Measurements from ENCODE around the gene GTSF1L.

GTSF1L gene

GRCh38 chr20:43755851-43756250 is 29.0 kb upstream of the GTSF1L start:
- no peak overlapping the region for H3K27ac ChIP-seq
- ChIA-PET CTCF (interaction anchor here (0.6 to 1.4 kb wide), 3 partner anchors 11 to 336 kb away, joined by 3 read pairs; no protein-coding TSS in a partner anchor), POLR2A (ENCODE audit: low non-redundant PET) (interaction anchor here (0.6 kb wide), 1 partner anchor 65 kb away, joined by 3 read pairs; no protein-coding TSS in a partner anchor)
- no peak for DNase-seq (ENCODE audit: low spot score)
- TF ChIP-seq, protein P1, sequence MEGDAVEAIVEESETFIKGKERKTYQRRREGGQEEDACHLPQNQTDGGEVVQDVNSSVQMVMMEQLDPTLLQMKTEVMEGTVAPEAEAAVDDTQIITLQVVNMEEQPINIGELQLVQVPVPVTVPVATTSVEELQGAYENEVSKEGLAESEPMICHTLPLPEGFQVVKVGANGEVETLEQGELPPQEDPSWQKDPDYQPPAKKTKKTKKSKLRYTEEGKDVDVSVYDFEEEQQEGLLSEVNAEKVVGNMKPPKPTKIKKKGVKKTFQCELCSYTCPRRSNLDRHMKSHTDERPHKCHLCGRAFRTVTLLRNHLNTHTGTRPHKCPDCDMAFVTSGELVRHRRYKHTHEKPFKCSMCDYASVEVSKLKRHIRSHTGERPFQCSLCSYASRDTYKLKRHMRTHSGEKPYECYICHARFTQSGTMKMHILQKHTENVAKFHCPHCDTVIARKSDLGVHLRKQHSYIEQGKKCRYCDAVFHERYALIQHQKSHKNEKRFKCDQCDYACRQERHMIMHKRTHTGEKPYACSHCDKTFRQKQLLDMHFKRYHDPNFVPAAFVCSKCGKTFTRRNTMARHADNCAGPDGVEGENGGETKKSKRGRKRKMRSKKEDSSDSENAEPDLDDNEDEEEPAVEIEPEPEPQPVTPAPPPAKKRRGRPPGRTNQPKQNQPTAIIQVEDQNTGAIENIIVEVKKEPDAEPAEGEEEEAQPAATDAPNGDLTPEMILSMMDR (conservative IDR thresholded peaks at IDR 0.05; ENCODE audit: low read depth): no peak

DNA sequence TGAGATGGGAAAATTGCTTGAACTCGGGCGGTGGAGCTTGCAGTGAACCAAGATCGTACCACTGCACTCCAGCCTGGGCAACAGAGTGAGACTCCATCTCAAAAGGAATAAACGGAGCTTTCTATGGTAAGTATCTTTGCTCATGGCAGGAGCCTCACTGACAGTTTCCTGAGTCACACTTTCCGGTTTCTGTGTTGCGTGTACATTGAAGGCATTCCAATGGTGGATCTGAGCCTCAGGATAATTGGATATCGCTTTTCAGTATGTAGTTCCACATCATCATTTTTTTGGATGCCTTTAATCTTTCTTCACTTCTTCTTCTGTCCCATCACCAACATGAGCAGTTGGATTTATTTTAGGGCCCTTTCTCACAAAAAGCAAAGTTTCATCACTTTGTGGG is 28.6 kb upstream of the GTSF1L start:
- CTCF ChIA-PET: interaction anchor here (0.6 to 1.4 kb wide), 4 partner anchors 11 to 337 kb away, joined by 3 read pairs; no protein-coding TSS in a partner anchor

DNA sequence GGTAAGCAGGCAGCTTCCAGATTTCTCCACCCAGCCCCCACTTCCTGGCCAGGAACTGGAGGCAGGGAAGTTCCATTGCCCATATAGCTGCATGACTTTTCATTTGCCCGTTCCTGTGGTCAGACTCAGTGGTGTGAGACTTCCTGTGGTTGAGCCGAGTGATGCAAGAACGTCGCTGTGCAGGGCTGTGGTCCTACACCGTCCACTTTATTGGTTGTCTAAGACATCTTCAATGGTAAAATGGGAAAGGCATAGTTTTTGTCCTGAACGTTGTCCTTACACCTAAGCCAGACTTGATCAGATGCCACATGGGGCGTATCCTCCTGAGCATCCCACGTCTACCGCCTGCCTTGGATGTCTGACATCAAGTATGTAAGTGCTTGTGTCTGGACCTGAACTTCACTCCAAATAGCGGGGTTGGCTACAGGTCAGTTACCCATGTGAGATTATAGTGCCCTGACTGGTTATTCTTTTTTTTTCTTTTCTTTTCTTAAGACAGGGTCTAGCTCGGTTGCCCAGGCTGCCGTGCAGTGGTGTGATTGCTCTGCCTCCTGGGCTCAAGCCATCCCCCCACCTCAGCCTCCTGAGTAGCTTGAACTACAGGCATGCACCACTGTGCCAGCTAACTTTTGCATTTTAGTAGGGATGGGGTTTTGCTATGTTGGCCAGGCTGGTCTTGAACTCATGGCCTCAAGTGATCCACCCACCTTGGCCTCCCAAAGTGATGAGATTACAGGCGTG is 25.9 kb upstream of the GTSF1L start:
- H3K27ac ChIP-seq: no peak overlapping the region
- DNase-seq (ENCODE audit: low spot score): no peak
- TF ChIP-seq, protein P1 (conservative IDR thresholded peaks at IDR 0.05; ENCODE audit: low read depth): no peak
- POLR2A ChIA-PET (ENCODE audit: low non-redundant PET): no interaction called here
- CTCF ChIA-PET: interaction anchor here (0.7 kb wide), 2 partner anchors 328 to 779 kb away, joined by 3 to 4 read pairs; no protein-coding TSS in a partner anchor

More for the DNA sequence above, 28.6 kb upstream of the GTSF1L start:
- TF ChIP-seq, protein P1 (conservative IDR thresholded peaks at IDR 0.05; ENCODE audit: low read depth): no peak
- no peak for DNase-seq (ENCODE audit: low spot score)
- POLR2A ChIA-PET (ENCODE audit: low non-redundant PET): no interaction called here
- H3K27ac ChIP-seq: no peak overlapping the region

- TF ChIP-seq, protein P1 (conservative IDR thresholded peaks at IDR 0.05; ENCODE audit: low read depth): no peak
- DNase-seq (ENCODE audit: low spot score): no peak
- H3K27ac ChIP-seq: no peak overlapping the region
- ChIA-PET CTCF (no interaction called here), POLR2A (ENCODE audit: low non-redundant PET) (no interaction called here)
Measured at GRCh38 chr20:43752051-43752360, 25.2 kb upstream of the GTSF1L start.

GRCh38 chr20:43751167-43752050 is 24.6 kb upstream of the GTSF1L start:
- ChIA-PET CTCF (interaction anchor here (0.5 to 4.0 kb wide), 9 partner anchors 22 to 330 kb away, joined by 3 to 80 read pairs (median 3); no protein-coding TSS in a partner anchor), POLR2A (ENCODE audit: low non-redundant PET) (no interaction called here)
- TF ChIP-seq, protein P1 (conservative IDR thresholded peaks at IDR 0.05; ENCODE audit: low read depth): no peak
- no peak overlapping the region for H3K27ac ChIP-seq
- peak; percentile 82 for DNase-seq (ENCODE audit: low spot score)

GRCh38 chr20:43750774-43751166 is 24.0 kb upstream of the GTSF1L start:
- ChIA-PET CTCF (interaction anchor here (0.5 to 4.0 kb wide), 14 partner anchors 23 to 339 kb away, joined by 3 to 80 read pairs (median 4); no protein-coding TSS in a partner anchor), POLR2A (ENCODE audit: low non-redundant PET) (no interaction called here)
- no peak for DNase-seq (ENCODE audit: low spot score)
- H3K27ac ChIP-seq: no peak overlapping the region
- TF ChIP-seq, protein P1 (conservative IDR thresholded peaks at IDR 0.05; ENCODE audit: low read depth): no peak

Data from RWPE1 (cell line).